IMR-90 (cell line): ENCODE data around the gene VRK2.

Experiments used
- BHLHE40 ChIP-seq: fragments of 150-350 bp; IDR thresholded peaks from 2 replicates; pipeline ENCODE4 v1.6.1; 2016; ENCODE audit warnings: mild to moderate bottlenecking, low read depth, low read length
- CEBPB ChIP-seq: IDR thresholded peaks from 2 replicates; pipeline ENCODE4 v1.6.1; 2012; ENCODE audit warnings: low read depth, low read length, improper control_type of control experiment
- CTCF ChIP-seq: conservative IDR thresholded peaks from 2 replicates; pipeline ENCODE4 v1.5.1; 2012; ENCODE audit warnings: mild to moderate bottlenecking, low read depth, low read length, improper control_type of control experiment
- FOS ChIP-seq: fragments of 150-350 bp; IDR thresholded peaks from 2 replicates; pipeline ENCODE4 v1.6.1; 2016; ENCODE audit warnings: low read depth, low read length
- MAFK ChIP-seq: IDR thresholded peaks from 2 replicates; pipeline ENCODE4 v1.6.1; 2012; ENCODE audit warnings: low read depth, low read length, improper control_type of control experiment
- POLR2A ChIP-seq: IDR thresholded peaks from 2 replicates; pipeline ENCODE4 v1.6.1; 2012; ENCODE audit warnings: mild to moderate bottlenecking, low read depth, low read length
- RAD21 ChIP-seq: IDR thresholded peaks from 2 replicates; pipeline ENCODE4 v1.6.1; 2012; ENCODE audit warnings: low read length, improper control_type of control experiment
- SMC3 ChIP-seq: fragments of 150-350 bp; IDR thresholded peaks from 2 replicates; pipeline ENCODE4 v1.6.1; 2016; ENCODE audit warnings: low read depth, mild to moderate bottlenecking, antibody characterized with exemption, low read length, moderate library complexity
- USF2 ChIP-seq: fragments of 150-350 bp; IDR thresholded peaks from 2 replicates; pipeline ENCODE4 v1.6.1; 2017; ENCODE audit warnings: mild to moderate bottlenecking, antibody characterized with exemption, low read length, low read depth

- TF ChIP-seq CTCF = no peak
- no peak for TF ChIP-seq USF2
- TF ChIP-seq RAD21 = no peak
- no peak for TF ChIP-seq POLR2A
- TF ChIP-seq MAFK = no peak
- TF ChIP-seq CEBPB = no peak
- no peak for TF ChIP-seq FOS
- no peak for TF ChIP-seq BHLHE40
- TF ChIP-seq SMC3 = no peak
Measured at GRCh38 chr2:58064086-58064485, 17.5 kb downstream of the VRK2 start.
